Activated B cell treated with CpG ODN at 0.5 μM for 24 hours (primary cell): ENCODE measurements around the gene DIS3L2. TPM values are rescaled to one million over a fixed set of nuclear protein-coding genes. Genes with fewer than 3 reads are reported as not detected.

Experiments used
- ATAC-seq: fragments of 200-7000 bp; cut with Tn5 transposase; one replicate; pipeline ENCODE4 v1.10.0; 2021; ENCODE audit warnings: low read depth, mild to moderate bottlenecking, moderate library complexity
- CTCF ChIA-PET: fragments of 350-600 bp; sonication (Branson Sonifier 250); formaldehyde crosslinking; loops from one replicate; lab custom pipeline; 2021; ENCODE audit warnings: antibody characterized with exemption; lab: Charles Lee
- POLR2A ChIA-PET: fragments of 350-600 bp; sonication (Branson Sonifier 250); formaldehyde crosslinking; loops from one replicate; lab custom pipeline; 2021; ENCODE audit warnings: antibody characterized with exemption; lab: Charles Lee
- DNase-seq: peaks from one replicate; pipeline ENCODE4 v3.0.0; 2022
- H3K27ac Mint-ChIP-seq: one replicate; pipeline ENCODE4 v1.8.0; 2020; ENCODE audit warnings: mixed read lengths
- H3K27me3 Mint-ChIP-seq: one replicate; pipeline ENCODE4 v1.8.0; 2021; ENCODE audit warnings: mixed read lengths
- H3K36me3 Mint-ChIP-seq: one replicate; pipeline ENCODE4 v1.8.0; 2021; ENCODE audit warnings: low read depth, mixed read lengths
- H3K4me1 Mint-ChIP-seq: one replicate; pipeline ENCODE4 v1.8.0; 2021; ENCODE audit warnings: mixed read lengths
- H3K4me3 Mint-ChIP-seq: one replicate; pipeline ENCODE4 v1.8.0; 2020; ENCODE audit warnings: mild to moderate bottlenecking, mixed read lengths
- H3K9me3 Mint-ChIP-seq: one replicate; pipeline ENCODE4 v1.8.0; 2020; ENCODE audit warnings: mixed read lengths
- intact Hi-C: fragments of 100-400 bp; cut with micrococcal nuclease; formaldehyde crosslinking; loops from one replicate; pipeline ENCODE4 v1.15.1; 2024
- total RNA-seq: library from RNA; stranded (reverse); gene quantifications from 2 replicates; pipeline ENCODE4 v1.2.3, GENCODE V29; 2022
- TF ChIP-seq, protein P1 (sequence below): fragments of 200-600 bp; IDR thresholded peaks from one replicate; pipeline ENCODE4 v1.8.0; 2022; ENCODE audit warnings: antibody characterized with exemption, mild to moderate bottlenecking

The DIS3L2 gene
- total RNA-seq, 1 donor from 2014 or later = 65.9 TPM

DNA sequence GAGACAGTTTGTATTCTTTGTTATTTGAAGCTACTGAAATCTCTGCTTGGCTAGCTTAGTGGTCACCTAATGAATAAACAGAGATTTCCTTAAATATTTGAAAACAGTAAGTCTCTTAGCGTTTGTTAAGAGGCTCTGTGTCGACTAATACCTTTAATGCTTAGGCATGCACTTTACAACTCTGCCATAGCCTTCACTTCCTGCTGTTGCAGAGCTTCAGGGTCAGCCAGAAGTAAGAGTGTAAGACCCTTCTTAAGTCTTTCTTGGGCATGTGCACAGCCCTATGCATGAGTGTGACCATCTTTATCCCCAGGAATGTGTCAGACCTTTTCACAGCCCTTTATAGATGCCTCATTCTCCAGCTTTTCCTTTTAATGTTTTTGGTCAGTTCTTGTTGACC, 221.8 kb downstream of the DIS3L2 start:
- intact Hi-C loops = no loop called here
- ChIA-PET POLR2A (interaction anchor here (0.6 kb wide), 1 partner anchor 890 kb away, joined by 5 read pairs; no protein-coding TSS in a partner anchor), CTCF (no interaction called here)
- H3K27ac Mint-ChIP-seq = no peak overlapping the region
- H3K4me1 Mint-ChIP-seq = no peaks in the 10 kb centered on the region
- peaks cover 34% of the 10 kb centered on the region for H3K36me3 Mint-ChIP-seq
- H3K4me3 Mint-ChIP-seq = no peak overlapping the region
- TF ChIP-seq, protein P1, sequence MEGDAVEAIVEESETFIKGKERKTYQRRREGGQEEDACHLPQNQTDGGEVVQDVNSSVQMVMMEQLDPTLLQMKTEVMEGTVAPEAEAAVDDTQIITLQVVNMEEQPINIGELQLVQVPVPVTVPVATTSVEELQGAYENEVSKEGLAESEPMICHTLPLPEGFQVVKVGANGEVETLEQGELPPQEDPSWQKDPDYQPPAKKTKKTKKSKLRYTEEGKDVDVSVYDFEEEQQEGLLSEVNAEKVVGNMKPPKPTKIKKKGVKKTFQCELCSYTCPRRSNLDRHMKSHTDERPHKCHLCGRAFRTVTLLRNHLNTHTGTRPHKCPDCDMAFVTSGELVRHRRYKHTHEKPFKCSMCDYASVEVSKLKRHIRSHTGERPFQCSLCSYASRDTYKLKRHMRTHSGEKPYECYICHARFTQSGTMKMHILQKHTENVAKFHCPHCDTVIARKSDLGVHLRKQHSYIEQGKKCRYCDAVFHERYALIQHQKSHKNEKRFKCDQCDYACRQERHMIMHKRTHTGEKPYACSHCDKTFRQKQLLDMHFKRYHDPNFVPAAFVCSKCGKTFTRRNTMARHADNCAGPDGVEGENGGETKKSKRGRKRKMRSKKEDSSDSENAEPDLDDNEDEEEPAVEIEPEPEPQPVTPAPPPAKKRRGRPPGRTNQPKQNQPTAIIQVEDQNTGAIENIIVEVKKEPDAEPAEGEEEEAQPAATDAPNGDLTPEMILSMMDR = no peak
- no peak for ATAC-seq
- H3K9me3 Mint-ChIP-seq = peaks cover 2% of the 10 kb centered on the region
- DNase-seq = no peak
- H3K27me3 Mint-ChIP-seq = no peaks in the 10 kb centered on the region

- POLR2A ChIA-PET = no interaction called here
- CTCF ChIA-PET = interaction anchor here (0.9 kb wide), 1 partner anchor 108 kb away, joined by 3 read pairs; no protein-coding TSS in a partner anchor
- Mint-ChIP-seq H3K4me1 (no peaks in the 10 kb centered on the region), H3K9me3 (peaks cover 2% of the 10 kb centered on the region), H3K27ac (no peak overlapping the region), H3K36me3 (peaks cover 37% of the 10 kb centered on the region), H3K27me3 (no peaks in the 10 kb centered on the region), H3K4me3 (no peak overlapping the region)
- DNase-seq (no peak), ATAC-seq (no peak)
- intact Hi-C loops = no loop called here
- TF ChIP-seq, protein P1 = no peak
Measured at GRCh38 chr2:232184346-232184745, 222.8 kb downstream of the DIS3L2 start.

DNA sequence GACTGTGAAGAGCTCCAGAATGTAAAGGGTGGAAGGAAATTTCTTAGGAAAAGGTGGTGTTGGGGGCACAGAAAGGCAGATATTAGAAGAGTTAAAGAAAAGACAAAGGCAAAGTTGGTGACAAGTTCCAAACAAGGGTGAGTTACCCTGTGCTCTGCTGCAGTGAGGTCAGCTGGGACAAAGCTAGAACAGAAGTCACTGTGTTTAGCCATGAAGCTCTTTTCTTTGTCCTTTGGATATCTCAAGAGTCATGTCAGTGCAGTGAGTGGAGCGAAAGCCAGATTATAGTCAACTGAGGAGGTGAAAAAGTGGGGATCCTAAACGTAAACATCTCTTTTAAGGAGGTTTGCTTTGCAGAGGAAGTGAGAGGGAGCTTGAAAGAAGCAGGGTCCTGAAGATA, 229.3 kb downstream of the DIS3L2 start:
- DNase-seq (no peak), ATAC-seq (no peak)
- no peaks in the 10 kb centered on the region for H3K27me3 Mint-ChIP-seq
- no peak overlapping the region for H3K4me3 Mint-ChIP-seq
- intact Hi-C loops = no loop called here
- peaks cover 10% of the 10 kb centered on the region for H3K9me3 Mint-ChIP-seq
- no peak overlapping the region for H3K27ac Mint-ChIP-seq
- ChIA-PET POLR2A (no interaction called here), CTCF (no interaction called here)
- no peaks in the 10 kb centered on the region for H3K4me1 Mint-ChIP-seq
- peaks cover 42% of the 10 kb centered on the region for H3K36me3 Mint-ChIP-seq
- TF ChIP-seq, protein P1 = no peak

GRCh38 chr2:232195487-232195886, 234.0 kb downstream of the DIS3L2 start:
- Mint-ChIP-seq H3K4me3 (no peak overlapping the region), H3K36me3 (peaks cover 57% of the 10 kb centered on the region), H3K27me3 (no peaks in the 10 kb centered on the region), H3K4me1 (no peaks in the 10 kb centered on the region), H3K9me3 (peaks cover 10% of the 10 kb centered on the region), H3K27ac (no peak overlapping the region)
- DNase-seq (no peak), ATAC-seq (no peak)
- ChIA-PET CTCF (no interaction called here), POLR2A (no interaction called here)
- intact Hi-C loops = no loop called here
- TF ChIP-seq, protein P1 = no peak

DNA sequence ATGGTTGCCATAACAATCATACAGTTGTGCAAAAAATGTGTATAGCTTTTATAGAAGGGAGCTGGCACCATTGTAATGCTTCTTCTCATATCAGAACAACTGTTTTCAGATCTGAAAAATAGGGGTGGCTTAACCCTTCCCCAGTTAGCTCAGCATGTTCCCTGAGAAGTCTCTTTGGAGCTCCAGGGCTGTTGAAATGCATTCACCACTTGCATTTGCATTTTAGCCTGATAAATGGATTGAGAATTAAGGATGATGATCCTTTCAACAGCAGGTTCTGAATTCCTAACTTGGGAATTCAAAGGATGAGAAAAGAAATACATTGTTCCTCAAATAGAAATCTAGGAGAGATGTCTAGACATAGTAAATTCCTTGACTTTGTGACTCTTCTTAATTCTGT, 235.3 kb downstream of the DIS3L2 start:
- intact Hi-C loops = no loop called here
- ATAC-seq (no peak), DNase-seq (no peak)
- no peak overlapping the region for H3K27ac Mint-ChIP-seq
- H3K4me3 Mint-ChIP-seq = no peak overlapping the region
- no peaks in the 10 kb centered on the region for H3K27me3 Mint-ChIP-seq
- H3K4me1 Mint-ChIP-seq = no peaks in the 10 kb centered on the region
- TF ChIP-seq, protein P1 = no peak
- H3K36me3 Mint-ChIP-seq = peaks cover 55% of the 10 kb centered on the region
- ChIA-PET CTCF (no interaction called here), POLR2A (no interaction called here)
- H3K9me3 Mint-ChIP-seq = peaks cover 10% of the 10 kb centered on the region
